Measurements from ENCODE around the gene NPR2.

Gene NPR2

GRCh38 chr9:35832814-35833213 is 41.4 kb downstream of the NPR2 start:
- DNase-seq (ENCODE audit: low spot score): no peak

DNA sequence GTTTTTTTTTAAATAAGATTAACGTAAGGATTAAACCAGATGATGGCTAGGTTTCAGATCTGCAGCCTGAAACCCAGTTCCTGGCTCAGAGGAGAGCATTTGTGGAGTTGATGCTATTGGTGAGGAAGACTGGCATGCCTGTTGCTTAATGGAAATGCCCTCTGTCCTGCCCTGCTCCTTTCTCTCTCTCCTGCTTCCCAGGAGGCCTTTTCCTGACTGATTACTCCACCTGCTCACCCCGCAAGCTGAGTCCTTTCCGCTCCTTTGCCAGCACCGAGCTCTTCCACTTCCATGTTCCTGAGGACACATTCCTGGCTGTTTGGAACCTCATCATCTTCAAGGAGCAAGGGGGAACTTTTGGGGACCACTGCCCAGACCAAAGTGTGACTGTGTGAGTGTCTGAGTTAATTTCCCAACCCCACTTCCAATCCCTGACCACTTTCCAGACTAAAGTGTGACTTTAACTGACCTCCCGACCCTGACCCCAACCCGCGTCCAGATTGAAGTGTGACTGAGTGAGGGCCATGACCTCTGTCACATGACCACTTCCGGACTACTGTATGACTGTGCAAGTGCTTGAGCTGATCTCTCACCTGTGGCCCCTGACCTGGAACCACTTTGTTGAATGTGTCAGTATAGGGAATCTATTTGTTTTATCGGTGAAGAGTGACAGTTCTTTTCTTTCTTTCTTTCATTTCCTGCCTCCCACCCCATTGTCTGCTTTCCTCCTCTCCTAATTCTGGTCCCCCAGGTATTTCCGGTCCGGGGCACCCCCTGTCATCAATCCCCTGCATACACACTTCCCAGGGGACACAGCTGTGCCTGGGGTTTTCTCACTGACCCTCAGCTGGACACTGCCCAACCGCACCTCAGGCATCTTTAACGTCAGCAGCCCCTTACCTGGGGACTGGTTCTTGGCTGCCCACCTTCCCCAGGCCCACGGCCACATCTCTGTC is 43.1 kb downstream of the NPR2 start:
- DNase-seq (ENCODE audit: low spot score): no peak

- no peak for DNase-seq (ENCODE audit: low spot score)
Measured at GRCh38 chr9:35835216-35835632, 43.8 kb downstream of the NPR2 start.

DNA sequence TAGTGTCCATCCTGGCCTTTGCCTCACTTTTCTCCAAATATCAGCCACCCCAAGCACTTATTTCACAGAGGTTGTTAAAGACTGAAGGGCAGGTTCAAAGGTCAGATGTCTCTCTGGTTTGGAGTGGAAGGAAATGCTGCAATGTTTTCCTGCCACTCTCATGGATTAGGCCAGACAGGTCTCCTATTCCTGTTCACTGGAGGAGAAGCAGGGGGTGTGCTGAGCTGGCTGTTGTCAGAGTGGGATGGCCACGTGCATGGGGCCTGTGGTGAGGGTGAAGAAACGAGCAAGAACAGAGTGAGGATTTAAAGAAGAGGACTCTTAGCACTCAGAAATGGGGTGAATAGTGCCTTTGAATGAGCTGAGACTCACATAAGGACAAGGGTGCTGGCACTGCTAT is 44.4 kb downstream of the NPR2 start:
- no peak for DNase-seq (ENCODE audit: low spot score)

DNA sequence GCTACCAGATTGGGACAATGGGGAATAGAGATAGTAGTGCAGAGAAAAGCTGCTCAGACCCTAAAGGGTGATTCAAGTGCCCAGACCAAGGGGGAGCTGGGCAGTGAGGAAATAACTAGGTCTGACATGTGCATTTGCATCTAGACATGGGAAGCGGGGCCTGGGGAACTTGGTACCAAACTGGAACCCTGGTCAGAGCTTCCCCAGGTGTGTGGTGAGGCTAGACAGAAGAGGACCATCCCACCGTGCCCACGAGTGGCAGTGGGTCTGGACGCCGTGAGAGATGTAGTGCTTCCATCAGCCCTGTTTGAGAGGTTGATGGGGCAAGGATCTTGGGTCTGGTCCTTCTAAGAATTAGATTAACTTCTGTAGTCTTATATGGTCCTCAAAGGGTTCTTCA is 45.2 kb downstream of the NPR2 start:
- DNase-seq (ENCODE audit: low spot score): no peak

- no peak for DNase-seq (ENCODE audit: low spot score)
Measured at GRCh38 chr9:35839926-35840325, 48.5 kb downstream of the NPR2 start.

DNA sequence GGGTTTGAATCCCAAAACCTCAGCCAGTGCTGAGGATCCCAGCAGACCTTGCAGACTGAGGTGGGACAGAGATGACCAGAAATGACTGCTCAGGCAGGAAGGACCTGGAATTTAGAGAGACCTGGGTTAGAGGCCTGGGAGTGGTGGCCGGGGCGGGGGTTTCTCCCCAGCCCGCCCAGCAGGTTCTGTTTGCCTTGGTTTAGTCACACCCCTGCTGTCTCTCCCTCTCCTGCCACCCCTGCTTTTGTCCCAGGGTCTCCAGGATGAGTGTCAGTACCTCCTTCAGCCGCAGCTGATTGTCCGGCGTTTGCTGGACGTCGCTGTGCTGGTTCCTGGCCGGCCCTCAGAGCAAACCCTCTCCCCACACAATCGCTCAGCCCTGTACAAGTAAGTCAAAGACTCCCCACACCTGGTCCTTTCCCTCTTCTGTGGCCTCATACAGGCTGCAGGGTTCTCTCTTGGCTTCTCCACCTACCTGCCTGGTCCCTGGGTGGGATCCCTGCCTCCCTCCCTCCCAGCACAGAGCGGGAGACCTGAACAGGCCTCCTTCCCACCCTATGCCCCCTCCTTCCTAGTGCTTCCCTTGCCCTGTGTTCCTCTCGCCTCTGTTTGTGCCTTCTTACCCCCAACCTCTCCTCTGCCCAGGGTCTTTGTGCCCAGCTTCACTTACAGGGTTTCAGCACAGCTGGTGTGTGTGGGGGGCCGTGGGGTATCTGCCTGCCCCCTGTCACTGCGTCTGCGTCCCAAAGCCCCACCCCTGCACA is 49.7 kb downstream of the NPR2 start:
- no peak for DNase-seq (ENCODE audit: low spot score)

DNA sequence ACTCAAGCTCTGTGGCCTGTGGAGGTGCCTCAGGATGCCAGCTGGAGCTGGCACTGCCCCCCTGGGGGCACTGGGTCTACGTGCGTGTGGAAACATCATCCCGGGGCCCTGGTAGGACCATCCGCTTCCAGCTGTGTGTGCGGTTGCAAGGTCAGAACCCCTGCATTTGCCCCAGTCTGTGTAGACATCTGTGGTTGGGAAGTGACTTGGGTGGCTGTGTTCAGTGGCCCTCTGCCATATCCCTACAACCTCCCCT is 50.2 kb downstream of the NPR2 start:
- DNase-seq (ENCODE audit: low spot score): no peak

GRCh38 chr9:35842020-35842745 is 50.8 kb downstream of the NPR2 start:
- no peak for DNase-seq (ENCODE audit: low spot score)

- no peak for DNase-seq (ENCODE audit: low spot score)
Measured at GRCh38 chr9:35842795-35843194, 51.4 kb downstream of the NPR2 start.

DNA sequence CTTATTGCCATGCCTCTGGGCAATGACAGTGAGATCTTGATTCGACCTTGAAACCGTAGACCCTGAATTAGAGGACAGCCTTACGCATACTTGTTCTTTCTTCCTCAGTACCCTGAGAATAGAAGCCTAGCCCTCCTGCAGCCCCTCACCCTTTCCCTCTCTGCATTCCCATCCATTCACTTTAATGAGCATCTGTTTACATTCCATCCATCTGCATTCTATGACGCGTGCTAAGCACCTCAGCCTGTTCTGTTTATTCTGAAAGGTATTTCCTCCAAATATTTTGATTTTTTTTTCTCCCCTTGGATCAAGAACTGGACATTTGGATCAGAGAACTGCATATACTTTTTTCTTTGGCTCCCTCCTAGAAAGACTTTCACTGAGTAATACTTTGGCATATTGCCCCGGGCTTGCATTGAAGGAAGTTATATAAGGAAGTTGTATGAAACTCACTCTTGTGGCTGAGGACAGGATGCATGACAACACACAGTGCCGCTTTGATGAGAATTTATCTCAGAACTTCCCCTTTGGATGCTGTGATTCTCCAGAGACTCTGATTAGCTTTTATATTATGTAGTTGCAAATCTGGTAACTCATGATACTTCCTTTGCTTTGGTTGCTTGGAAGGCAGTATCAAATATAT is 53.4 kb downstream of the NPR2 start:
- DNase-seq (ENCODE audit: low spot score): peak; percentile 78

- DNase-seq (ENCODE audit: low spot score): no peak
Measured at GRCh38 chr9:35845824-35846771, 54.7 kb downstream of the NPR2 start.

DNA sequence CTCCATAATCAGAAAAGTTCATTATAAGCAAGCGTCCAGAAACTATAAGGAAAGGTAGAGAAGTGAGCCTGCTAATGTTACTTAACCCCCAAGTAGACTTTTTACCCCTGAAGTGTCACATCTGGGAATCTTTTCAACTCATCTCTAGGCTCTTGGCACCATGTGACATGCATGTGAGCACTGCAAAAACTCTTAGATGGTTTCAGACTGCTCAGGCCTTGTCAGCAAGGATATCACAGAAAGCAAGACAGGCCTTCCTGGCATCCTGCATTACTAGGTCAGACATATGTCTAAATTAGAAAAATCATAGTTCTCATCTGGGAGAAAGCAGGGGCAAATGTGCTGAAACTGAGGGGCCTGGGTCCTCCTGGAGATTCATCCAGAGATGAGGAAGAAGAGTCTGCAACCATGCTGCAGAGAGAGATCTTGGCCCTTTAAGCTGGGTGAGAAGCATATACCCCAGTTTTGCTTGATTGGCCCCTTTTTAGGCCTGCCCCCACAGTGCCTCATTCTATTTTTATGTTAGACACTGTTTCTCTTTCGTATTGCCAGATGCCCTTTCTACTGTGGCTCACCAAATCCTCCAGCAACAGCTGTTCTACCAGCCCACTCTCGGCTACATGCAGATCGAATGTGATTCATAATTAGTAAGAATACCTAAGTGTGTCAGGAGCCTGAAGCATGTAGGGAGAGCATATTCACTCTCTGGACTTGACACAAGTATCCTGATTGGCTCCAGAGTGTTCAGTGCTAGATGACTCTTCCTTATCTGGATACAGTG is 56.6 kb downstream of the NPR2 start:
- DNase-seq (ENCODE audit: low spot score): peak; percentile 76

GRCh38 chr9:35852267-35852815 is 61.0 kb downstream of the NPR2 start:
- no peak for DNase-seq (ENCODE audit: low spot score)

DNA sequence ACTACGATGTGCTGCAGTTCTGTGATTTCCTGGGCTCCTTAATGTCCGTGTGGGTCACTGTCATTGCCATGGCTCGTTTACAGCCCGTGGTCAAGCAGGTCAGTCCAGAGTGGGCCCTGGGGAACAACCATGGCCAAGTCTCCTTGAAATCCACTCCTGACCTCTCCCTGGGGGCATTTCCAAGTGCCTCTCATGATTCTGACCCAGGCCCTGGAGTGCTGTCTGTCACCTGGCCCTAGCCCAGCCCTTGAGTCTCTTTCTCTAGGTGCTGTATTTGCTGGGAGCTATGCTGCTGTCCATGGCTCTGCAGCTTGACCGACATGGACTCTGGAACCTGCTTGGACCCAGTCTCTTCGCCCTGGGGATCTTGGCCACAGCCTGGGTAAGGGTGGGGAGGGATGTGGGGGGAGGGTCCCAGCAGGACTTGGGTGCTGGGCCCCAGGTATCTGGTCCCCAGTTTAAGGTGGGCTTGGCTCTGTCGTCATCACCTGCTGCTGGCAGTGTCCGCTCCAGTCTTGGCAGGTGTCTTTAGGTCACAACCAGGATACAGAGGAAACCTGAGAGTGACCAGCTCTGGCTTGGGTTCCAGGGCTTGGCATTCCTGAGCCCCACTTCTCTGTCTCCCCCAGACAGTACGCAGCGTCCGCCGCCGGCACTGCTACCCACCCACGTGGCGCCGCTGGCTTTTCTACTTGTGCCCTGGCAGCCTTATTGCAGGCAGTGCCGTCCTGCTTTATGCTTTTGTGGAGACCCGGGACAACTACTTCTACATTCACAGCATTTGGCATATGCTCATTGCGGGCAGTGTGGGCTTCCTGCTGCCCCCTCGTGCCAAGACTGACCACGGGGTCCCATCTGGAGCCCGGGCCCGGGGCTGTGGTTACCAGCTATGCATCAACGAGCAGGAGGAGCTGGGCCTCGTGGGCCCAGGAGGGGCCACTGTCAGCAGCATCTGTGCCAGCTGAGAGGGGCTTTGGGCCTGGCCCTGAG is 61.8 kb downstream of the NPR2 start:
- DNase-seq (ENCODE audit: low spot score): no peak

DNA sequence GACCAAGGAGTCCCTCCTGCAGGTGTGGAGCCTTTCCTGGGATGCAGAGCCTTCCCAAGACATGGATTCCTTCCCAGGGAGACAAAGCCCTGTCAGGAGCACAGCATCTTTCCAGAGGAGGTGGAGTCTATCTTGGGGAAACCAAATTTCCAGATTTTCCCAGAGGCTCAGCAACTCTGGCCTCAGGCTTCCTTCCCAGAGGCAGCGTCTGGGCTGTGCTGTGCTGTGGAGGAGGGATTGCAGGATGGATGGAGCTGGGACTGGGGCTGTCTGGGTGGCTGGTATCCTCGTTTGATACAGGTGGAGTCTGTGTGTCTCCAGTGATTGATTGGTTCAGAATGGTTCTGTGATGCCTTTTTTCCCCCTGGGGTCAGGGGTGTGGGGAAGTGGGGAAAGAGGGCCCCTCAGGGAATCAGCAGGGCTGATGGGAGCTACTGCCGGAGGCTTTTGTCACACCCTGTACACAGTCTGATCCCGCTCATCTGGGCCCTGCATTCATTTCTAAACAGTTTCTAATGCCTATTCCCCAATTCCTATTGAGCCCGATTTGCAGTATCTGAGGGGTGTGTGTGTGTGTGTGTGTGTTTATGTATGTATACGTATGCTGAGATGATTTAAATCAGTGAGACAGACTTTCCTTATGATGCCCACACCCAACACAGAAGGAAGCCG is 62.8 kb downstream of the NPR2 start:
- no peak for DNase-seq (ENCODE audit: low spot score)

DNA sequence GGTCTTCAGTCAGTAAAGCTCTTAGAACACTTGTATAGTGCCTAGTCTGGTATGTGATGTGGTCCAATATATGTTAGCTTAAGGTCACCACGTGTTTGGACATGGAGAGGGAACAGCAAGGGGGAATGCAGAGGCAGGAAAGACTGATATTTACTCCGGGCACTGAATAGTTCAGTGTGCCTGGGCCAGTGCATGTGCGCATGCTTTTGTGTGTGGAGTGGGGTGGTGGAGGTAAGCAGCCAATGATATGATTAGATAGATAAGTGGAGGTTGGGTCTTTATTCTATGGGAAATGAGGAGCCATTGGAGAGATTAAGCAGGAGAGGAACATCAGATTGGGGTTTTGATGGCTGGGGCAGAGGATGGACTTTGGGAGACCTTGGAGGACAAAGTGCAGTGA is 64.8 kb downstream of the NPR2 start:
- DNase-seq (ENCODE audit: low spot score): no peak

- DNase-seq (ENCODE audit: low spot score): no peak
Measured at GRCh38 chr9:35856882-35857281, 65.5 kb downstream of the NPR2 start.
